B cell (primary cell): Measurements from ENCODE around the gene DPCD. TPM values are rescaled to one million over a fixed set of nuclear protein-coding genes. Genes with fewer than 3 reads are reported as not detected.

Experiments used
- ATAC-seq: fragments of 200-7000 bp; cut with Tn5 transposase; one replicate; pipeline ENCODE4 v1.10.0; 2021; ENCODE audit warnings: low read depth, mild to moderate bottlenecking, moderate number of reproducible peaks, moderate library complexity
- CTCF ChIA-PET: fragments of 350-600 bp; sonication (Branson Sonifier 250); formaldehyde crosslinking; loops from one replicate; lab custom pipeline; 2021; ENCODE audit warnings: antibody characterized with exemption, inconsistent platforms; lab: Charles Lee
- POLR2A ChIA-PET: fragments of 350-600 bp; sonication (Branson Sonifier 250); formaldehyde crosslinking; loops from one replicate; lab custom pipeline; 2021; ENCODE audit warnings: antibody characterized with exemption; lab: Charles Lee
- DNase-seq: peaks from one replicate; pipeline ENCODE4 v3.0.0; 2013
- H2AFZ ChIP-seq: 2 replicates; pipeline ENCODE4 v1.6.1; 2012; ENCODE audit warnings: mild to moderate bottlenecking, low read depth, low read length; ENCODE audit not compliant: insufficient read depth, poor library complexity, severe bottlenecking
- H3K27ac ChIP-seq, 2 donors: 1 replicate in 1 of 2; 2 replicates in 1 of 2; pipeline ENCODE4 v1.5.1; 2012 to 2013; ENCODE audit warnings: low read length in 2 of 2, mild to moderate bottlenecking in 2 of 2, moderate library complexity in 1 of 2
- H3K27me3 ChIP-seq, 4 experiments: fragments of 200-600 bp in 1 of 4; sonication (generic) in 1 of 4; replicated peaks in 1 of 4; 1 replicate in 2 of 4; 2 replicates in 2 of 4; pipeline versions ENCODE4 v1.6.1 to v1.7.0; 2013 to 2016; ENCODE audit warnings: low read length in 3 of 4, mild to moderate bottlenecking in 2 of 4, mixed read lengths in 1 of 4, moderate library complexity in 1 of 4; ENCODE audit not compliant: insufficient read depth in 4 of 4, control insufficient read depth in 3 of 4; ENCODE audit errors: control extremely low read depth in 1 of 4
- H3K36me3 ChIP-seq, 2 experiments: replicated peaks in 1 of 2; 1 replicate in 1 of 2; 2 replicates in 1 of 2; pipeline versions ENCODE4 v1.6.1 to v1.7.1; 2013; ENCODE audit warnings: low read length in 1 of 2; ENCODE audit not compliant: insufficient read depth in 2 of 2, control insufficient read depth in 1 of 2; ENCODE audit errors: control extremely low read depth in 1 of 2, extremely low read depth in 1 of 2
- H3K4me1 ChIP-seq, 2 donors: fragments of 200-600 bp in 1 of 2; sonication (generic) in 1 of 2; 1 replicate in 1 of 2; 2 replicates in 1 of 2; pipeline versions ENCODE4 v1.5.1 to v1.6.1; 2013 to 2017; ENCODE audit warnings: low read length in 2 of 2; ENCODE audit not compliant: control insufficient read depth in 2 of 2, insufficient read depth in 2 of 2
- H3K4me2 ChIP-seq: replicated peaks from 2 replicates; pipeline ENCODE3; 2012; ENCODE audit warnings: mild to moderate bottlenecking, low read depth, low read length; ENCODE audit not compliant: poor library complexity, severe bottlenecking
- H3K4me3 ChIP-seq, 5 experiments: fragments of 200-600 bp in 1 of 5; sonication (generic) in 1 of 5; 1 replicate in 3 of 5; 2 replicates in 2 of 5; pipeline versions ENCODE4 v1.5.1 to v1.7.0; 2011 to 2016; ENCODE audit warnings: low read length in 4 of 5, mild to moderate bottlenecking in 4 of 5, low read depth in 2 of 5, control low read depth in 1 of 5, moderate library complexity in 1 of 5; ENCODE audit not compliant: insufficient read depth in 1 of 5; ENCODE audit errors: control extremely low read depth in 1 of 5, extremely low read depth in 1 of 5
- H3K79me2 ChIP-seq: fragments of 200-600 bp; sonication (generic); one replicate; pipeline ENCODE4 v1.6.0; 2016; ENCODE audit warnings: low read length; ENCODE audit not compliant: control insufficient read depth, insufficient read depth
- H3K9ac ChIP-seq: fragments of 200-600 bp; sonication (generic); 2 replicates; pipeline ENCODE4 v1.6.1; 2017; ENCODE audit warnings: mild to moderate bottlenecking, low read length, moderate library complexity
- H3K9me3 ChIP-seq, 3 donors: one replicate each; pipeline versions ENCODE4 v1.6.1 to v1.7.1; 2013; ENCODE audit warnings: low read length in 2 of 3; ENCODE audit not compliant: control insufficient read depth in 2 of 3, insufficient read depth in 1 of 3; ENCODE audit errors: control extremely low read depth in 1 of 3
- H4K20me1 ChIP-seq: 2 replicates; pipeline ENCODE4 v1.6.0; 2012; ENCODE audit warnings: mild to moderate bottlenecking, low read length; ENCODE audit not compliant: insufficient read depth, control insufficient read depth, poor library complexity, severe bottlenecking
- H3K27ac Mint-ChIP-seq: one replicate; pipeline ENCODE4 v1.8.0; 2021; ENCODE audit warnings: mixed read lengths
- H3K27me3 Mint-ChIP-seq: one replicate; pipeline ENCODE4 v1.8.0; 2021; ENCODE audit warnings: mixed read lengths
- H3K4me1 Mint-ChIP-seq: one replicate; pipeline ENCODE4 v1.8.0; 2021; ENCODE audit warnings: mixed read lengths
- H3K4me3 Mint-ChIP-seq: one replicate; pipeline ENCODE4 v1.8.0; 2021; ENCODE audit warnings: mixed read lengths
- H3K9me3 Mint-ChIP-seq: one replicate; pipeline ENCODE4 v1.8.0; 2022; ENCODE audit warnings: mixed read lengths; ENCODE audit not compliant: insufficient read depth
- EZH2 ChIP-seq: IDR thresholded peaks from 2 replicates; pipeline ENCODE4 v1.6.1; 2012; ENCODE audit warnings: borderline replicate concordance, low read depth, mild to moderate bottlenecking, moderate library complexity, low read length; ENCODE audit not compliant: insufficient read depth, poor library complexity, severe bottlenecking
- WGBS: methylation state at CpG from one replicate; pipeline ENCODE4 v1.1.5; 2013; ENCODE audit warnings: missing lambda C conversion rate; ENCODE audit not compliant: insufficient coverage; 5-methylcytosine and 5-hydroxymethylcytosine counted together
- intact Hi-C: fragments of 100-400 bp; cut with micrococcal nuclease; formaldehyde crosslinking; loops from one replicate; pipeline ENCODE4 v1.10.0; 2022
- polyA plus RNA-seq: library from polyadenylated mRNA; depleted of rRNA; stranded (reverse); fragments of >200 nt; gene quantifications from 2 replicates; pipeline ENCODE4 v1.2.3, GENCODE V29; 2012
- total RNA-seq, 2 donors: library from RNA; stranded (reverse); fragments of 120-200 nt in 1 of 2; gene quantifications; 1 replicate in 1 of 2; 2 replicates in 1 of 2; pipeline versions ENCODE4 v1.2.3 to v1.2.4, GENCODE V29; 2013 to 2022
- TF ChIP-seq, protein P1 (sequence below): fragments of 200-600 bp; IDR thresholded peaks from one replicate; pipeline ENCODE4 v1.8.0; 2022; ENCODE audit warnings: antibody characterized with exemption, mild to moderate bottlenecking

DPCD gene
- total and polyA plus RNA-seq, 2 donors (not counting 1 experiment from before 2014, with no cell fraction given): 0.88 to 2.2 TPM

- peaks cover 57% of the 10 kb centered on the region for H3K27me3 Mint-ChIP-seq
- WGBS: 89% methylated on average over 5 of the region's 15 CpGs
- ATAC-seq: no peak
Measured at GRCh38 chr10:101564490-101564991, 23.6 kb upstream of the DPCD start.

DNA sequence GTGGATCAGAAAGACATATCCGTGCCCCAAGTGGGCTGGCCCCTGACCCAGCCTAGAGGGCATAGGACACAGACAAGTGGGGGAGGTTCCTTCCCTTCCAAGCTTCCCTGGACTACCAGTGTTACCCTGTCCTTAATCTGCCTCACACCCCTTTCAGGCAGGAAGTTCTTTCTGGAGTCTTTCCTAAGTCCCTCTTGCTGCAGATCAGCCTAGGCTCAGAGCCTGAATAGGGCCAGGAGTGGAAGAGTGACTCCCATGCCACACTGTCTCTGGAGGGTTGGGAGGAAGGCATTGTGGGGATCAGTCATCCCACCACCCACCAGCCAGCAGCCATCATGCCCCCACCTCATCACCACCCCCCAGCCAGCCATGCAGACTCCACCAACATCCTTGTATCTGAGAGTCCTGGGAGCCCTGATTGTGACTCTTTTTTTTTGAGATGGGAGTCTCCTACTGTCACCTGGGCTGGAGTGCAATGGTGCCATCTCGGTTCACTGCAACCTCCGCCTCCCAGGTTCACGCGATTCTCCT lies 22.7 kb upstream of the DPCD start:
- H3K4me3 ChIP-seq: no peak overlapping the region
- no peak overlapping the region for H3K4me2 ChIP-seq
- no peak overlapping the region for H3K9ac ChIP-seq
- H3K27me3 ChIP-seq: peaks cover 0 to 51% (median 35%) of the 10 kb centered on the region in 4 experiments
- DNase-seq (no peak), ATAC-seq (no peak)
- POLR2A ChIA-PET: no interaction called here
- H3K27me3 Mint-ChIP-seq: peaks cover 60% of the 10 kb centered on the region
- peaks cover 17% of the 10 kb centered on the region for H3K4me1 Mint-ChIP-seq
- H3K79me2 ChIP-seq: no peaks in the 10 kb centered on the region
- peaks cover 17 to 22% of the 10 kb centered on the region in 2 donors for H3K4me1 ChIP-seq
- H3K4me3 Mint-ChIP-seq: no peak overlapping the region
- no peaks in the 10 kb centered on the region for H4K20me1 ChIP-seq
- H3K36me3 ChIP-seq: no peaks in the 10 kb centered on the region
- TF ChIP-seq, protein P1, sequence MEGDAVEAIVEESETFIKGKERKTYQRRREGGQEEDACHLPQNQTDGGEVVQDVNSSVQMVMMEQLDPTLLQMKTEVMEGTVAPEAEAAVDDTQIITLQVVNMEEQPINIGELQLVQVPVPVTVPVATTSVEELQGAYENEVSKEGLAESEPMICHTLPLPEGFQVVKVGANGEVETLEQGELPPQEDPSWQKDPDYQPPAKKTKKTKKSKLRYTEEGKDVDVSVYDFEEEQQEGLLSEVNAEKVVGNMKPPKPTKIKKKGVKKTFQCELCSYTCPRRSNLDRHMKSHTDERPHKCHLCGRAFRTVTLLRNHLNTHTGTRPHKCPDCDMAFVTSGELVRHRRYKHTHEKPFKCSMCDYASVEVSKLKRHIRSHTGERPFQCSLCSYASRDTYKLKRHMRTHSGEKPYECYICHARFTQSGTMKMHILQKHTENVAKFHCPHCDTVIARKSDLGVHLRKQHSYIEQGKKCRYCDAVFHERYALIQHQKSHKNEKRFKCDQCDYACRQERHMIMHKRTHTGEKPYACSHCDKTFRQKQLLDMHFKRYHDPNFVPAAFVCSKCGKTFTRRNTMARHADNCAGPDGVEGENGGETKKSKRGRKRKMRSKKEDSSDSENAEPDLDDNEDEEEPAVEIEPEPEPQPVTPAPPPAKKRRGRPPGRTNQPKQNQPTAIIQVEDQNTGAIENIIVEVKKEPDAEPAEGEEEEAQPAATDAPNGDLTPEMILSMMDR: no peak
- TF ChIP-seq EZH2: no peak
- H3K27ac ChIP-seq: no peak overlapping the region
- no peak overlapping the region for H2AFZ ChIP-seq
- CTCF ChIA-PET: no interaction called here
- intact Hi-C loops: no loop called here
- H3K9me3 ChIP-seq: peaks cover 0 to 8% (median 0%) of the 10 kb centered on the region in 3 donors
- H3K9me3 Mint-ChIP-seq: no peaks in the 10 kb centered on the region
- H3K27ac Mint-ChIP-seq: no peak overlapping the region
- 90% methylated on average over 5 of the region's 5 CpGs for WGBS

More at GRCh38 chr10:101564490-101564991, 23.6 kb upstream of the DPCD start:
- H3K9me3 Mint-ChIP-seq: no peaks in the 10 kb centered on the region
- H3K4me3 Mint-ChIP-seq: no peak overlapping the region
- Histone ChIP-seq H3K79me2 (no peaks in the 10 kb centered on the region), H3K27me3 (peaks cover 0 to 48% (median 32%) of the 10 kb centered on the region in 4 experiments), H3K36me3 (no peaks in the 10 kb centered on the region), H2AFZ (no peak overlapping the region), H3K9me3 (peaks cover 0 to 4% (median 0%) of the 10 kb centered on the region in 3 donors), H3K9ac (no peak overlapping the region), H3K4me1 (peaks cover 12 to 14% of the 10 kb centered on the region in 2 donors), H3K4me3 (no peak overlapping the region), H4K20me1 (no peaks in the 10 kb centered on the region), H3K4me2 (no peak overlapping the region), H3K27ac (no peak overlapping the region)
- TF ChIP-seq, protein P1: no peak
- TF ChIP-seq EZH2: no peak
- no peak overlapping the region for H3K27ac Mint-ChIP-seq
- intact Hi-C loops: no loop called here
- DNase-seq: no peak
- ChIA-PET POLR2A (no interaction called here), CTCF (no interaction called here)
- peaks cover 11% of the 10 kb centered on the region for H3K4me1 Mint-ChIP-seq
